ENCODE measurements around the gene PDGFD. TPM values are rescaled to one million over a fixed set of nuclear protein-coding genes. Genes with fewer than 3 reads are reported as not detected.

The PDGFD gene
- total RNA-seq, 1 experiment from 2014 or later: 2.6 TPM

- H3K27ac Mint-ChIP-seq: no peak overlapping the region
- CTCF ChIA-PET: no interaction called here
- H3K36me3 Mint-ChIP-seq: no peaks in the 10 kb centered on the region
Observed at GRCh38 chr11:104078245-104078644, 85.7 kb downstream of the PDGFD start.

GRCh38 chr11:104076455-104076854 lies 87.5 kb downstream of the PDGFD start:
- no peak for DNase-seq (ENCODE audit: low spot score)
- H3K27ac Mint-ChIP-seq: no peak overlapping the region
- no peak for ATAC-seq

More at GRCh38 chr11:104078245-104078644, 85.7 kb downstream of the PDGFD start:
- ATAC-seq (no peak), DNase-seq (ENCODE audit: low spot score) (no peak)
- peaks cover 10% of the 10 kb centered on the region for H3K4me1 Mint-ChIP-seq
- POLR2A ChIA-PET: no interaction called here
- H3K27me3 Mint-ChIP-seq (ENCODE audit: low read depth): no peaks in the 10 kb centered on the region
- no peak overlapping the region for H3K4me3 Mint-ChIP-seq
- TF ChIP-seq NR1H2 (CRISPR knock-in tag; IDR thresholded peaks at IDR 0.05): no peak
- TF ChIP-seq IRF1 (CRISPR knock-in tag; IDR thresholded peaks at IDR 0.05): no peak
- no peak for TF ChIP-seq ZNF317 (CRISPR knock-in tag; IDR thresholded peaks at IDR 0.05; ENCODE audit: borderline replicate concordance, low read depth)
- TF ChIP-seq ZNF423 (CRISPR knock-in tag; IDR thresholded peaks at IDR 0.05): no peak
- H3K9me3 Mint-ChIP-seq: no peaks in the 10 kb centered on the region

More at GRCh38 chr11:104076455-104076854, 87.5 kb downstream of the PDGFD start:
- Mint-ChIP-seq H3K4me3 (no peak overlapping the region), H3K36me3 (no peaks in the 10 kb centered on the region), H3K27me3 (ENCODE audit: low read depth) (no peaks in the 10 kb centered on the region), H3K9me3 (no peaks in the 10 kb centered on the region), H3K4me1 (peaks cover 10% of the 10 kb centered on the region)
- ChIA-PET POLR2A (no interaction called here), CTCF (no interaction called here)
- TF ChIP-seq ZMAT4 (CRISPR knock-in tag; IDR thresholded peaks at IDR 0.05) (no peak), ATF1 (CRISPR knock-in tag; IDR thresholded peaks at IDR 0.05) (no peak), ARID4B (CRISPR knock-in tag; IDR thresholded peaks at IDR 0.05; ENCODE audit: borderline replicate concordance) (no peak), ZNF671 (CRISPR knock-in tag; IDR thresholded peaks at IDR 0.05) (no peak), SMAD4 (CRISPR knock-in tag; IDR thresholded peaks at IDR 0.05) (no peak), RORB (CRISPR knock-in tag; IDR thresholded peaks at IDR 0.05) (no peak), MYBL2 (CRISPR knock-in tag; IDR thresholded peaks at IDR 0.05) (no peak), TCF7 (CRISPR knock-in tag; IDR thresholded peaks at IDR 0.05; ENCODE audit: low read depth) (no peak), STAT6 (CRISPR knock-in tag; conservative IDR thresholded peaks at IDR 0.05; ENCODE audit: low read depth) (no peak), FOXJ3 (CRISPR knock-in tag; IDR thresholded peaks at IDR 0.05; ENCODE audit: borderline replicate concordance) (no peak), GABPB1 (CRISPR knock-in tag; IDR thresholded peaks at IDR 0.05) (no peak)
- TF ChIP-seq, protein P1, sequence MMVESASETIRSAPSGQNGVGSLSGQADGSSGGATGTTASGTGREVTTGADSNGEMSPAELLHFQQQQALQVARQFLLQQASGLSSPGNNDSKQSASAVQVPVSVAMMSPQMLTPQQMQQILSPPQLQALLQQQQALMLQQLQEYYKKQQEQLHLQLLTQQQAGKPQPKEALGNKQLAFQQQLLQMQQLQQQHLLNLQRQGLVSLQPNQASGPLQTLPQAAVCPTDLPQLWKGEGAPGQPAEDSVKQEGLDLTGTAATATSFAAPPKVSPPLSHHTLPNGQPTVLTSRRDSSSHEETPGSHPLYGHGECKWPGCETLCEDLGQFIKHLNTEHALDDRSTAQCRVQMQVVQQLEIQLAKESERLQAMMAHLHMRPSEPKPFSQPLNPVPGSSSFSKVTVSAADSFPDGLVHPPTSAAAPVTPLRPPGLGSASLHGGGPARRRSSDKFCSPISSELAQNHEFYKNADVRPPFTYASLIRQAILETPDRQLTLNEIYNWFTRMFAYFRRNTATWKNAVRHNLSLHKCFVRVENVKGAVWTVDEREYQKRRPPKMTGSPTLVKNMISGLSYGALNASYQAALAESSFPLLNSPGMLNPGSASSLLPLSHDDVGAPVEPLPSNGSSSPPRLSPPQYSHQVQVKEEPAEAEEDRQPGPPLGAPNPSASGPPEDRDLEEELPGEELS (CRISPR knock-in tag; IDR thresholded peaks at IDR 0.05): no peak
- TF ChIP-seq, protein P2, sequence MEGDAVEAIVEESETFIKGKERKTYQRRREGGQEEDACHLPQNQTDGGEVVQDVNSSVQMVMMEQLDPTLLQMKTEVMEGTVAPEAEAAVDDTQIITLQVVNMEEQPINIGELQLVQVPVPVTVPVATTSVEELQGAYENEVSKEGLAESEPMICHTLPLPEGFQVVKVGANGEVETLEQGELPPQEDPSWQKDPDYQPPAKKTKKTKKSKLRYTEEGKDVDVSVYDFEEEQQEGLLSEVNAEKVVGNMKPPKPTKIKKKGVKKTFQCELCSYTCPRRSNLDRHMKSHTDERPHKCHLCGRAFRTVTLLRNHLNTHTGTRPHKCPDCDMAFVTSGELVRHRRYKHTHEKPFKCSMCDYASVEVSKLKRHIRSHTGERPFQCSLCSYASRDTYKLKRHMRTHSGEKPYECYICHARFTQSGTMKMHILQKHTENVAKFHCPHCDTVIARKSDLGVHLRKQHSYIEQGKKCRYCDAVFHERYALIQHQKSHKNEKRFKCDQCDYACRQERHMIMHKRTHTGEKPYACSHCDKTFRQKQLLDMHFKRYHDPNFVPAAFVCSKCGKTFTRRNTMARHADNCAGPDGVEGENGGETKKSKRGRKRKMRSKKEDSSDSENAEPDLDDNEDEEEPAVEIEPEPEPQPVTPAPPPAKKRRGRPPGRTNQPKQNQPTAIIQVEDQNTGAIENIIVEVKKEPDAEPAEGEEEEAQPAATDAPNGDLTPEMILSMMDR (IDR thresholded peaks at IDR 0.05): no peak
- TF ChIP-seq, protein P3, sequence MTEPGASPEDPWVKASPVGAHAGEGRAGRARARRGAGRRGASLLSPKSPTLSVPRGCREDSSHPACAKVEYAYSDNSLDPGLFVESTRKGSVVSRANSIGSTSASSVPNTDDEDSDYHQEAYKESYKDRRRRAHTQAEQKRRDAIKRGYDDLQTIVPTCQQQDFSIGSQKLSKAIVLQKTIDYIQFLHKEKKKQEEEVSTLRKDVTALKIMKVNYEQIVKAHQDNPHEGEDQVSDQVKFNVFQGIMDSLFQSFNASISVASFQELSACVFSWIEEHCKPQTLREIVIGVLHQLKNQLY (CRISPR knock-in tag; IDR thresholded peaks at IDR 0.05): no peak

Data from WTC11 (cell line).